NOMO-1 (cell line): ENCODE data around the gene PCSK5.
"Not testable (repeated sequence)": the region's sequence is repeated elsewhere in the genome, so short reads cannot be mapped to it uniquely, and the experiment has no call there.

Source experiments
- DNase-seq, 2 experiments: peaks; one replicate each; lab custom pipeline; 2025; ENCODE audit not compliant: unreplicated experiment in 2 of 2; lab: John Stamatoyannopoulos, UW

The PCSK5 gene

DNA sequence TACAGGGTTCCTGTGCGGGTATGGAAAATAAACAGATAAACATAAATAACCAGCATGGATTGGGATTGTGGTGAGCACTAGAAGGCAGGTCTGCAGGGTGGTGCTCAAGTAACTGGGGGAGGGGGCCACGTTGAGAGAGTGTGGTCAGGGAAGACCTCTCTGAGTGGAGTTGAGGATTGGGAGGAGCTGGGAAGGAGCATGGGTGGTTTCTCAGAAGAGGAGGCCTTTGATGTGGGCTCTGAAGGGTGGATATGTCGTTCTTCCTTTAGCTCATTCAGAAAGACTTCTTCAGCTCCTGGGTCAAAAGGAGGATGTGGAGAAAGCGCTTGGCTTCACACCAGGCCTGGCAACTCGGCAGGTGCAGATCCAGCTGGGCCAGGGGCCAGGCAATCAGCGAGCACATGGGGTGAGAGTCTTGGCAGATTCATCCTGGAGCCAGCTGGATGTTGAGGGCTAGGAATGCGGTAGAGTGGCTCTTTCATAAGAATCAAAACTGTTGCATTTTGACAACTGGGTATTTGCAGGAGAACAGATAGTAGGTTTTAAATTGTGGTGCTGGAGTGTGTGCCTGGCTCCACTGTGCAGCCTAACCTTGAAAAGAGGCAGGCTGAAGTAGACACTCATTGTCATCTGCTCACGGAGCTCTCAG lies 71.7 kb downstream of the PCSK5 start:
- no peak for DNase-seq

GRCh38 chr9:75962662-75963036 lies 72.2 kb downstream of the PCSK5 start:
- no peak for DNase-seq

- DNase-seq = not testable (repeated sequence)
Measured at GRCh38 chr9:75963321-75963720, 72.8 kb downstream of the PCSK5 start.

DNA sequence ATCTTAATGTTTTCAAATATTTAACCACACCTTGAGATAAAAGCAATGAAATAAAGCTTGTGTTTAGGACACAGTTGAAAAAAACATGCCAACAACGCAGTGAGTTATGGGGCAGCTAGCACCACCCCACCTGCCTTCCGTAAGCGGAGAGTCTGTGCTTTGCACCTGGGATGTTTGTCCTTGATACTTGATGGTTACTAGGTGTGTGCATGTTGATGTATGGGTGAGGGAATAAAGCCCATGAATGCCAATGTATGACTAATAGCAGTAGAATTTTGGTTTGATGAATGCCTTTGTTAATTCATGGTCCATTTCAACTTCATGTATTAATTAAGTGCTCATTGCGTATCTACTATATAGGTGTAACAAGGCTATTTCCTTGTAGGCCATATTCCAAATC lies 74.0 kb downstream of the PCSK5 start:
- no peak for DNase-seq

DNA sequence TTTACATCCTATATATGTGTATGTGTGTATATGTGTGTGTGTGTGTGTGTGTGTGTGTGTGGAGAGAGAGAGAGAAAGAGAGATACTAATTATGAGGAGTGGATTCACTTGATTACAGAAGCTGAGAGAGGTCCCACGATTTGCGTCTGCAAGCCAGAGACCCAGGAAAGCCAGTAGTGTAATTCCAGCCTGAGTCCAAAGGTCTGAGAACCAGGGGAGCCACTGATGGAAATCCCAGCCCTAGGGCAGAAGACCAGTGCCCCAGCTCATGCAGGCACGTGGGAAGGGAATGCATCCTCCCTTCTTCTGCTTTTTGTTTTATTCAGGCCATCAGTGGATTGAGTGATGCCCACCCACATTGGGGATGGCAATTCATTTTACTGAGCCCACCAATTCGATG lies 74.8 kb downstream of the PCSK5 start:
- DNase-seq = no peak

- no peak for DNase-seq
Measured at GRCh38 chr9:75967556-75967955, 77.1 kb downstream of the PCSK5 start.

GRCh38 chr9:75974016-75974766 lies 83.7 kb downstream of the PCSK5 start:
- no peak for DNase-seq

DNA sequence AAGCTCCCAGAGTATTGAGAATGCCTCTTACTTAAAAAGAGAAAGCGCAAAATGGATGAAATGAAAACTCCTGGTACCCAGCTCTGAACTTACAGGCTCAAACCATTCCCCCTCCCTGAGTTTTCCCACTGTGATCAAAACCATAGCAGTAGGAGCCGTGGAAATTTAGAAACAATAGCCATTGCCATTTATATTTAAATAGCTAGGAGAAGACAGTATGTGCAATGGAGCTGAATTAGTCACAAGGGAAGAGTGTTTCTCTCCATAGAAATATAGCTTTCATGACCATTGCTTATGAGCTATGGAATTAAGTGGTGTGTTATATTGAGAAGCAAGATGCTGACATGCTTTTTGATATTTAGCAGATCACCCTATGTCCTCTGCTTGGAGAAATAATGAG lies 84.6 kb downstream of the PCSK5 start:
- no peak for DNase-seq

- no peak for DNase-seq
Measured at GRCh38 chr9:75976549-75976948, 86.1 kb downstream of the PCSK5 start.

GRCh38 chr9:75979362-75979761 lies 88.9 kb downstream of the PCSK5 start:
- no peak for DNase-seq

DNA sequence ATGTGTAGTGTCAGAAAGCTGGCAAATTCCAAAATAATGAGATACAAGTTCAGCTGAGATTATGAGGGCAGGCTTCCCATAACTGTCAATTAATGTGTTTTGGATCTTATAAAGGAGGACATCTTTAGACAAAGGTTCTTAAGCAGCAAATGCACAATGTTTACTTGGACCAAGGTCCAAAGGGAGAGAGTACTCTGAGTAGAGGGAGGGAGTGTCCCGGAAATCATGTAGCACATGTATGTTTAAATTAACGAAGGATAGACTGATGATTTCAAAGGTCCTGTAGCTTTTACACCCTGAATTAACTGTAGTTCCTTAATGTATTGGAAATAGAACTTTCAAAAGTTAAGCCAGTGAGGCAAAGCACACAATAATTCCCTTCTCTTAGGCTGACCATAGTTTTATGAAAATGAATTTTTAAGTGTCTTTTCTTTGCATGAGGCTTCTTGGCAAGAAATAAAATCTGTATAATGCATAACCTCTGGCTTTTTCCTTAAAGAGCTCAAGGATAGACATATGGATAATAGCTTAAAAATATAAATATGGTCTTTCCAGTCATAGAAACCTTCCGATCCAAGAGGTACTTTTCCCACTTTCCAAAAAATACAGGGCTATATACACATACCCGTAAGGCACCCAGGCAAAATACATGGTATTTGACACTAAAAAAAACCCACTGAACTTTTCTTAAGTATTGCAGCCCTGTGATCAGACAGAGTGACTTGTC lies 93.0 kb downstream of the PCSK5 start:
- no peak for DNase-seq

DNA sequence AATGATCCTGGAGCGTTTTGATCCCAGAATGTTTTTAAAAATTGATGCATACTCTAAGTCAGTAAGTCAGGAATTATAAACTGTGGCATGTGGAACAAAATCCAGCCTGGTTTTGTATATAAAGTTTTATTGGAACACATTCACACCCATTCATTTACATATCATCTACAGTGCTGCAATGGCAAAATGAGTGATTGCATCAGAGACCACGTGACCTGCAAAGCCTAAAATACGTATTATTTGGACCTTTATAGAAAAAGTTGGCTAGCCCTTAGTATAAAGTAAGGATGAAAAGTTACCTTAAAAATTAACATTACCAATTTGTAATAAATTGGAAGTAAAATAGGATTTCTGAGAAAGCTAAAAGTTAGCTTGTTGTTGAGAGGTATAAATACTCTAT lies 95.0 kb downstream of the PCSK5 start:
- no peak for DNase-seq

DNA sequence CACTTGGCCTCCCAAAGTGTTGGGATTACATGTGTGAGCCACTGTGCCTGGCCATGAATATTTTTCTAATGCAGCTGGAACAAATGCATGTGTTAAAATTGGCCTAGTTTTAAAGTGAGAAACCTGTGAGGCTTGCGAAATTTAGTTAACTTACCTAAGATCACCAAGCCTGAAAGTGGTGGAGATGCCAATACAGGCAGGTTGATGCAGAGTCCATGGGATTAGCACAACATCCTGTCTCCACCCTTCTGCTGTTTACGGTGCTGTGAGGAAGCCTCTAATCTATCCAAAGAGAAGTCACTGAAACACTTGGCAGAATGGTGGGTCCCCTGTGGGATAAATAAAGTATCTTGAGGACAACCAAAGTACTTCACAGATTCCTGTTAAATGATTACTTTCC lies 98.2 kb downstream of the PCSK5 start:
- DNase-seq = no peak

DNA sequence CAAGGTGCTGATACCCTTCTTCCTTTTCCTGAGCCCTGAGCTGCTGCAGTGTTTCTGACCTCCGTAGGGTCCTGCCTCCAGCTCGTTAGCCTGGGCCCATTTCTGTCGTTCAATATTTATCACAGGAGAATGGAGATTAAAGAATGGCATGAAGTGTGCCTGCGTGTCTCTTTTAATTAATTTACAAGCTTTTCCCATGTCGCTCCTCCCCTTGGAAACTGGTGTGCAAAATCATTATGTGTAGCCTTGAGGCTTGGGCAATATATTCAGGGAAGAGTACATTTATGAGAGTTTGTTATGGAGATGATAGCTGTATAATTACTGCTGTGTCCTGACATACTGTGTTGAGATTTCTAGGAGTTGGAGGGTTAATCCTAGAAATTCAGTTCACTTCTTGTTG lies 99.7 kb downstream of the PCSK5 start:
- DNase-seq = no peak

- DNase-seq = no peak
Measured at GRCh38 chr9:75990576-75991304, 100.3 kb downstream of the PCSK5 start.

DNA sequence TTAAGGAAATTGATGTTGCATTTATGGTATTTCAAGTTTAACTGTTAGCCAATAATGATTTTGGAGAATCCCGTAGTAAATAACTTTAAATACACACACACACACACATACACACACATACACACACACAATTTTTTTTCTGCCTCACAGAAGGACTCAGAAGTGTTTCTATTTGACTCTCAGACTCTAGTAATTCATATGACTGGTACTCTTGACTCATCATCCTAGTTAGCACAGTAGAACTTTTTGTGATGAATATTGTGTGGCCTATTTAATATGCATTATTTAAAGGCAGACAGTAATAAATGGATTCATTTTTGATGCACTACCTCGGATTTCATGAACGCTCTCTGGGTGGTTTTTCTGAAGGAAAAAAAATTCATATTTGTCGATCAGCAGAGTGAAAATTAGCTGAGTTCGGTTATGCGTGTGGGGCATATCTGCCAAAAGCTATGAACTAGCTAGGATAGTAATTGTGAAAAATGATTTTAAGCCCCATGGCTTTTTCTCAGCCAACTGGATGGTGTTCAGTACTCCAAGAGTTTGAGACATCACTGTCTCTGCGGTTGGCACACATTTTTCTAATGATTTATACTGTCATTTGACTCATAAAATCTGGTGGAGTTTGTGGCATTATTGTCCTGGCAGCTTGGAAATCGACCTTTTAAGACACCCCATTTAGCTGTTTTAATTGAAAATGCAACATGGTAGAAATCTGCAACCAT lies 102.2 kb downstream of the PCSK5 start:
- no peak for DNase-seq

DNA sequence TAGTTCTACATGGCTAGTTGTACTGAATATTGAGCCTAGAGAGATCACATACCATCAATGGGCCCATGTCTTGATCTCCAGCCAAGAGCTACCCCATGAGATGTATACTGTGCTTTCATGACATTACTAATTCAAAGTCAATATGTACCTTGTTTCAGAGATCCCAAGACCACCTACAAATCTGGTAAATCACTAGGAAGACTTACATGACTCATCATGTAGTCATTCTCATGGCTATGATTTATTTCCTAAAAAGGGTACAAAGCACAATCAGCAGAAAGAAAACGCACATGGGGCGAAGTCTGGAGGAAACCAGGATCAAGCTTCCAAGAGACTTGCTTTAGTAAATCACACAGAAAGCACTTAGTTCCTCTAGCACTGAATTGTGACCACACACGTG lies 103.0 kb downstream of the PCSK5 start:
- no peak for DNase-seq

DNA sequence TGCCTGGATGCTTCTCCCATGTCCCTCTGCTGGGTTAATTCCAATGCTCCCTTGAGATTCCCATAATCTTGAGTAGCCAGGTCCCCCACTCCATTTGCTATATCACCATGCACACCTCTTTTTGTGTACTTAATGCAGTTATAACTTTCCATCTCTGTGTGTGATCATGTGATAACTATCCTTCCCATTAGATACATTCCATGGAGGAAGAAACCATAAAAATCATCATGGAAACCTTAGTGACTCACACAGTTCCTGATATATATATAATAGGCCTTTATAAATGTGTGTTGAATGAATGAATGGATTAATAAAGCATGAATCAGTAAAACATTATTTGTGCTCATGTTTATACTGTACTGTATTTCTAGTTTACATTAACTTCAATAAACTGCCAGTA lies 104.6 kb downstream of the PCSK5 start:
- no peak for DNase-seq

GRCh38 chr9:75996726-75997125 lies 106.3 kb downstream of the PCSK5 start:
- no peak for DNase-seq

- DNase-seq = no peak
Measured at GRCh38 chr9:75997206-75997605, 106.7 kb downstream of the PCSK5 start.
